Measurements from ENCODE around the gene ZNF473.

Gene ZNF473

GRCh38 chr19:50051964-50052363 lies 26.2 kb downstream of the ZNF473 start:
- no peak for TF ChIP-seq CTCF (IDR thresholded peaks at IDR 0.05; ENCODE audit: extremely low read depth, insufficient read depth, missing control alignments)
- no peak for DNase-seq (ENCODE audit: low spot score)
- in situ Hi-C loops (cut with MboI; ENCODE audit: low pct_unique_long_range_greater_than_20kb, low sequenced_read_pairs, unreplicated experiment), result no loop called here

DNA sequence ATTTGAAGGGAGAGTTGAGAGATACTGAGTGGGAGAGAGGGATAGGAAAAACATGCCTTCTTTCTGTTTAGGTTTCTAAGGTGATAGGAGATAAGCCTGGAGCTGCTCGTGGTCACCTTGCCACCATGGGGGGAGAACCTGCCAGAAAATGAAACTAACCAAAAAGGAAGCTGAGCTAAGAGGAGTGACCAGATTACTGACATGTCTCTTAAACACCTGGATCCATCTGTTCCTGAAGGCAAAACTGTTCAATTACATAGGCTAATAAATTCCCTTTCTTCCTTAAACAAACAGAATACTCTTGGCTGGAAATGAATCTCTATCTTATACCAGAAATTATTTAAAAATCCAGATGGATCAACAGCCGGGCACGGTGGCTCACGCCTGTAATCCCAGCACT lies 27.3 kb downstream of the ZNF473 start:
- no peak for TF ChIP-seq CTCF (IDR thresholded peaks at IDR 0.05; ENCODE audit: extremely low read depth, insufficient read depth, missing control alignments)
- in situ Hi-C loops (cut with MboI; ENCODE audit: low pct_unique_long_range_greater_than_20kb, low sequenced_read_pairs, unreplicated experiment), result no loop called here
- peak; percentile 23 for DNase-seq (ENCODE audit: low spot score)

DNA sequence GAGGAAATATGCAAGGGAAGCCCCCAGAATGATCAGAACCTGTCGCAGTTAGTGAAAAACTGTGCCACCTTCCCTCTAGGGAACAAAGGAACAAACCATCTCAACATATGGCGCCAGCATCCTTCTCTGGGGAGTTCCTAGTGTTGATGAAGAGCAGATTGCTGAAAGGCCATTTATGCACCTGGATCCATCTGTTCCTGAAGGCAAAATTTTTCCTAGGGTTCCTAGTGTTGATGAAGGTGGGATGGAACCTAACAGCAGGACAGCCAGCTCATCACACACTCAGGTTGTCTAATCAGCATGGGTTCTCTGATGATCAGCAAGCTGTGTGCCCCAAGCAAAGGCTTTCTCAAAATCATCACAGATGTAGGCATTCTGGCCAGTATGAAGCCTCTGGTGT lies 32.6 kb downstream of the ZNF473 start:
- TF ChIP-seq CTCF (IDR thresholded peaks at IDR 0.05; ENCODE audit: extremely low read depth, insufficient read depth, missing control alignments), result no peak
- in situ Hi-C loops (cut with MboI; ENCODE audit: low pct_unique_long_range_greater_than_20kb, low sequenced_read_pairs, unreplicated experiment), result no loop called here
- DNase-seq (ENCODE audit: low spot score), result no peak

GRCh38 chr19:50059045-50059444 lies 33.2 kb downstream of the ZNF473 start:
- DNase-seq (ENCODE audit: low spot score), result no peak
- in situ Hi-C loops (cut with MboI; ENCODE audit: low pct_unique_long_range_greater_than_20kb, low sequenced_read_pairs, unreplicated experiment), result no loop called here
- TF ChIP-seq CTCF (IDR thresholded peaks at IDR 0.05; ENCODE audit: extremely low read depth, insufficient read depth, missing control alignments), result no peak

- no peak for DNase-seq (ENCODE audit: low spot score)
- no peak for TF ChIP-seq CTCF (IDR thresholded peaks at IDR 0.05; ENCODE audit: extremely low read depth, insufficient read depth, missing control alignments)
- in situ Hi-C loops (cut with MboI; ENCODE audit: low pct_unique_long_range_greater_than_20kb, low sequenced_read_pairs, unreplicated experiment), result no loop called here
These were observed 34.3 kb downstream of the ZNF473 start for GRCh38 chr19:50060107-50060506.

GRCh38 chr19:50061650-50062049 lies 35.8 kb downstream of the ZNF473 start:
- no peak for TF ChIP-seq CTCF (IDR thresholded peaks at IDR 0.05; ENCODE audit: extremely low read depth, insufficient read depth, missing control alignments)
- no peak for DNase-seq (ENCODE audit: low spot score)
- in situ Hi-C loops (cut with MboI; ENCODE audit: low pct_unique_long_range_greater_than_20kb, low sequenced_read_pairs, unreplicated experiment), result no loop called here

DNA sequence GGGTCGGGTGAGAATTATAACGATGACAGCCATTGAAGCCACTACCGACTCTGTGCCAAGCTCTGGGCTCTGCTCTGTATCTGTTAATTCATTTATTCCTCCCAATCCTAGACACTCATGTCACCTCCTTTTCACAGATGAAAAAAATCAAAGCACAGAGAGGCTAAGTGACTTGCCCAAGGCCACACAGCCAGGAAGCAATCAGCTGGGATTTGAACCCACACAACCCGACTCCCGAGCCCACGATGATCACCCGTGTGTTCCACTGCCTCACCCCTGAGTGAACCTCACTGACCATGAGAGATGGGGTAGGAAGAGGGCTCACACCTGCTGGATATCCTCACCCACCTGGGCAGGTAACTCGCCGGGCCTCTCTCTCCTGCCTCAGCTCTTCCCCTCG lies 40.1 kb downstream of the ZNF473 start:
- TF ChIP-seq CTCF (IDR thresholded peaks at IDR 0.05; ENCODE audit: extremely low read depth, insufficient read depth, missing control alignments), result no peak
- DNase-seq (ENCODE audit: low spot score), result no peak
- in situ Hi-C loops (cut with MboI; ENCODE audit: low pct_unique_long_range_greater_than_20kb, low sequenced_read_pairs, unreplicated experiment), result no loop called here

Data from GM13977 (cell line).